Measurements from ENCODE around the gene SLC7A14.

DNA sequence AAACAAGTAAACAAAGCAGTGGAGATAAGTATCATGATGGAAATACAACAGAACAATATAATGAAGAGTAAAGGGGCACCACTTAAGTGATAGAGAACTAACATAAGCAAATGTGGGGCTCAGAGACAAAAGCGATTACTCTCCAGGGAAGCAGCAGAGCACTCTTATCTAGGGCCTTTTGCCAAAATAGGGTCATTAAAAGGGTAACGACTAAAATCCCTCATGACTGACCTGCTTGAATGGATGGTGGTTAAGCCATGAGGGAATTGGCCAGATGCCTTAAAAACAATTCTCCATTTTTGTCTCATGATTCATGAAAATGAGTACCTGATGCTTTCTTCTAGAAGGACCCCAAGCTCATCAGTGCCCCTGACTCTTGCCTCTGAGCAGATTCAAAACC, 3.2 kb upstream of the SLC7A14 start:
- TF ChIP-seq, protein P1, sequence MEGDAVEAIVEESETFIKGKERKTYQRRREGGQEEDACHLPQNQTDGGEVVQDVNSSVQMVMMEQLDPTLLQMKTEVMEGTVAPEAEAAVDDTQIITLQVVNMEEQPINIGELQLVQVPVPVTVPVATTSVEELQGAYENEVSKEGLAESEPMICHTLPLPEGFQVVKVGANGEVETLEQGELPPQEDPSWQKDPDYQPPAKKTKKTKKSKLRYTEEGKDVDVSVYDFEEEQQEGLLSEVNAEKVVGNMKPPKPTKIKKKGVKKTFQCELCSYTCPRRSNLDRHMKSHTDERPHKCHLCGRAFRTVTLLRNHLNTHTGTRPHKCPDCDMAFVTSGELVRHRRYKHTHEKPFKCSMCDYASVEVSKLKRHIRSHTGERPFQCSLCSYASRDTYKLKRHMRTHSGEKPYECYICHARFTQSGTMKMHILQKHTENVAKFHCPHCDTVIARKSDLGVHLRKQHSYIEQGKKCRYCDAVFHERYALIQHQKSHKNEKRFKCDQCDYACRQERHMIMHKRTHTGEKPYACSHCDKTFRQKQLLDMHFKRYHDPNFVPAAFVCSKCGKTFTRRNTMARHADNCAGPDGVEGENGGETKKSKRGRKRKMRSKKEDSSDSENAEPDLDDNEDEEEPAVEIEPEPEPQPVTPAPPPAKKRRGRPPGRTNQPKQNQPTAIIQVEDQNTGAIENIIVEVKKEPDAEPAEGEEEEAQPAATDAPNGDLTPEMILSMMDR (conservative IDR thresholded peaks at IDR 0.05; ENCODE audit: low read depth, low read length), result no peak
- TF ChIP-seq MAZ (IDR thresholded peaks at IDR 0.05; ENCODE audit: borderline replicate concordance, low read depth, low read length) (no peak), RFX5 (IDR thresholded peaks at IDR 0.05; ENCODE audit: low read depth, low read length) (no peak)
- TF ChIP-seq, protein P2, sequence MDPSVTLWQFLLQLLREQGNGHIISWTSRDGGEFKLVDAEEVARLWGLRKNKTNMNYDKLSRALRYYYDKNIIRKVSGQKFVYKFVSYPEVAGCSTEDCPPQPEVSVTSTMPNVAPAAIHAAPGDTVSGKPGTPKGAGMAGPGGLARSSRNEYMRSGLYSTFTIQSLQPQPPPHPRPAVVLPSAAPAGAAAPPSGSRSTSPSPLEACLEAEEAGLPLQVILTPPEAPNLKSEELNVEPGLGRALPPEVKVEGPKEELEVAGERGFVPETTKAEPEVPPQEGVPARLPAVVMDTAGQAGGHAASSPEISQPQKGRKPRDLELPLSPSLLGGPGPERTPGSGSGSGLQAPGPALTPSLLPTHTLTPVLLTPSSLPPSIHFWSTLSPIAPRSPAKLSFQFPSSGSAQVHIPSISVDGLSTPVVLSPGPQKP (IDR thresholded peaks at IDR 0.05; ENCODE audit: borderline replicate concordance, low read depth, low read length), result no peak

Measured in IMR-90 (cell line).